ENCODE results near the gene UBE2D4.
"Not testable (repeated sequence)": the region's sequence is repeated elsewhere in the genome, so short reads cannot be mapped to it uniquely, and the experiment has no call there.

The UBE2D4 gene

DNA sequence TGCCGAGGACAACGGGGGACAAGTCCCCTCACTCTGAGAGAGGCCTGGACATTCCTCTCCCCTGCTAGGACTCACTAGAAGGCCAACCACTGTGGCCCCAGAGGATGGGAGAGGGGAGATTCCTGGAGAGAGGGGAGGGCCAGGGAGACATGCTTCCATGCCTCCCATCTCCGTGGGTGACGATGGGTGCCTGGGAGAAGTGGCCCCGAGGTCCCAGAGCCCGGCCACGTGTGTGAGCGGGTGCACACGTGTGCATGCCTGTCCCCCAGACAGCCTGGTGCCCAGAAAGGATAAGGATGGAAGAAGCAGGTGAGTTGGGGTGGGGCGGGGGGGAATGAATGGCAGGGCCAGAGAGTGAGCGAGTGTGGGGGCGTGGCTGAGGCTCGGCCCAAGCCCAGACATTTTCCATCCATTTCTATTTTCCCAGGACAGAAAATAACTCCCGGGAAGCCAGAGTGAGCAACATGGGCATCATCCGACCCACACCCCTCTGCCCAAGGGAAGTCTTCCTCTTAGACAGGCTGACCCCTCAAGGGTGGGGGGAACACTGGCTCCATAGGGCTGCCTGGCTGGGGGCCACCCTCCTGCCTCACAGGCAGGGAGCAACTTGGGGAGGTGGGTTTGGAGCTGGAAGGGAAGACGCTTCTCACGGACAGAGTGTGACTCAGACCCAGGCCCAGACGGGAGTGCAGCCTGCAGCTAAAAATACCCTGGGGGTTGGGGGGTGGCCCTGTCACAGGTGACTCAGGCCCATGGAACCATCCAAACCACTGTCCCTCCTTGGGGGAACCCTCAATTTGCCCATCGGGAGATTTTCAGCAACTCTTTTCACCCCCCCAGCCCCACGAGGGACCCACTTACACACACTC lies 42.2 kb downstream of the UBE2D4 start:
- not testable (repeated sequence) for DNase-seq (ENCODE audit: low spot score)

DNA sequence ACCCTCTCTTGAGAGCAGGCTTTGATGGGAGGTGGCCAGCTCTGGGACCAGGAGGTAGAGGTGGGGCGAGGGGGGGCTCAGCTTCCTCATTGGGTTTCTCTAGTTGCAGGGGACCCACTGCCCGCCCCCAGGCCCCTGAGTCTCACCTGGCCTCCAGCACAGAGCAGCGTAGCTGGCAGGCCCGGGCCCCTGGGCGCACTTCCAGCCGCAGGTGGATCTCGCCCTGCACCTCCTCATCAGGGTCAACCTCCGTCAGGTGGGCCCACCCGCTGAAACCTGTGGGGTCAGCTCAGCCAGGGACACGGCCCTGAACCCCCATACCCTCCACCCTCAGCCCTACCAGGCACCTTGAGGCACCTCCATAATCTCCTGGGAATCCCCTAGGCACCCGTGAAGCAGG lies 43.4 kb downstream of the UBE2D4 start:
- DNase-seq (ENCODE audit: low spot score) = not testable (repeated sequence)

DNA sequence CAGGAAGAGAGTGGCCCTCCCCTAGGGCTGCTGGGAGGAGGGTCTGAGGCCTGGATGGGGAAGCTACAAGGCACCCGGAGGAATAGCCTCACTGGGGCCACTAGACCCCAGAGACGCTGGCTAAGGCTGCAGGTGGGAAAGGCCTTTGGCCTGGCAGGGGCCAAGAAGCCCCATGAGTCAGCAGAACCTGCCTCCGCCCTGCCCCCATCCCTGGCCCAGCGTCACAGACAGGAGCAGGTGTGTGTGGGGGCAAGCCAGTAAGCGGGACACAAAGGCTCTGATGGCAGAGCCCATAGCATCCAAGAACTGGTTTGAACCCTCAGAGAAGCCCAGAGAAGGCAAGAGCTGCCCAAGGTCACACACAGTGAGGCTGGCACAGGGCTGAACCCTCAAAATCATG lies 44.5 kb downstream of the UBE2D4 start:
- not testable (repeated sequence) for DNase-seq (ENCODE audit: low spot score)

DNA sequence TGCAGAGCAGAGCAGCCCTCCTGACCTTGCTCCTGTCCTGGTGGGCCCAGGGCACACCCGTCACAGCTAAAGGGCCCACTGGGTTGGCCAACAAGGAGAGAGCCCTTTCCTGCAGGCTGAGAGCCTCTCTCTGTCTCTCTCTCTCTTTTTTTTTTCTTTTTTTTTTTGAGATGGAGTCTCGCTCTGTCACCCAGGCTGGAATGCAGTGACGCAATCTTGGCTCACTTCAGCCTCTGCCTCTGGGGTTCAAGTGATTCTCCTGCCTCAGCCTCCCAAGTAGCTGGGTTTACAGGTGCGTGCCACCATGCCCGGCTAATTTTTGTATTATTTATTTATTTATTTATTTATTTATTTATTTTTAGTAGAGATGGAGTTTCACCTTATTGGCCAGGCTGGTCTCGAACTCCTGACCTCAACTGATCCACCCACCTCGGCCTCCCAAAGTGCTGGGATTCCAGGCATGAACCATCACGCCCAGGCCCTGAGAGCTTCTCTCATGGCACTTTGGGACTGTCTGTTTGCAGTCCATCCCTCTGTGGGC lies 47.9 kb downstream of the UBE2D4 start:
- DNase-seq (ENCODE audit: low spot score) = not testable (repeated sequence)

DNA sequence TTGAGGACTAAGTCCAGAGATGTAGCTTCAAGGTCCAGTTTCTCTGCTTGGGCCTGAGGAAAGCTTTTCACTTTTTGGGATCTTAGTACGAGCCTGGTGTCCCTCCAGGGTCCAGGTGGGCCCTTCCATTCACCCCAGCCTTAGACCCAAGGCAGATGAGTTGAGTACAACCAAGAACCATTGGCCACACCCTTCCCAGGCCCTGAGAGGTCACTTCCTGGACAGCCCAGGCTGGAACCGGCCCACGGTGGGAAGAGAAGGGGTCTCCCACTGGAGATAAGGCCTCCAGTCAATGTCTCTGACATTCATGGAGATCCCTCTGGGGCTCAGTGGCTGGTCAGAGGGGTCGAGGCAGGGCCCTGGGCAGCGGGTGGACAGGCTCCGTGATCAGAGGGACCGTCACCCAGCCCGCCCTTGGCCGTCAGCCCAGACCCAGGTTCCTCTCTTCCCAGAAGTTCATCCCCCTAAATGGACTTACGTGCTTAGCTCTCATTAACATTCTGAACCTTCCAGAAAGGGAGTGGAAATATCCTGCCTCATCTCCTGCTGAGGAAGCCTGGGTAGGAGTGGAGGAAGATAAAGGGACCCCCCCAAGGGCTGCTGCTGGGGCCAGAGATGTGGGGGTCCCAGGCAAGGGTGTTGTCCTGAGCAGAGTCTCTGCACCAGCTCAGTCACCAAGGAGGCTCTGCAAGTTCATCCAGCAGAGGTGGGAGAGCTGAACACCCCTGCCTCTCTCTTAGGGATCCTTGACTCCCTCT lies 48.7 kb downstream of the UBE2D4 start:
- DNase-seq (ENCODE audit: low spot score) = not testable (repeated sequence)

DNA sequence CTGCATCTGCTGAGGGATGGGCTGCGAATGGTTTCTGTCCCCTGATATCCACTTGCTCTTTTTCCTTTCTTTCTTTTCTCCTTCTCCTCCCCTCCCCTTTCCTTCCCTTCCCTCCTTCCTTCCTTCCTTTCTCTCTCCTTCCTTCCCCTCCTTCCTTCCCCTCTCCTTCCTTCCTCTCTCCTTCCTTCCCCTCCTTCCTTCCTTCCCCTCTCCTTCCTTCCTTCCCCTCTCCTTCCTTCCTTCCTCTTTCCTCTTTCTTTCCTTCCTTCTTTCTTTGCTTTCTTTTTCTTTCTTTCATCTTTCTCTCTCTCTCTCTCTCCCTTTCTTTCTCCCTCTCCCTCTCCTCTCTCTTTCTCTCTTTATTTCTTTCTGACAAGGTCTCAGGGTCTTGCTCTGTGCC lies 51.3 kb downstream of the UBE2D4 start:
- no peak for DNase-seq (ENCODE audit: low spot score)

DNA sequence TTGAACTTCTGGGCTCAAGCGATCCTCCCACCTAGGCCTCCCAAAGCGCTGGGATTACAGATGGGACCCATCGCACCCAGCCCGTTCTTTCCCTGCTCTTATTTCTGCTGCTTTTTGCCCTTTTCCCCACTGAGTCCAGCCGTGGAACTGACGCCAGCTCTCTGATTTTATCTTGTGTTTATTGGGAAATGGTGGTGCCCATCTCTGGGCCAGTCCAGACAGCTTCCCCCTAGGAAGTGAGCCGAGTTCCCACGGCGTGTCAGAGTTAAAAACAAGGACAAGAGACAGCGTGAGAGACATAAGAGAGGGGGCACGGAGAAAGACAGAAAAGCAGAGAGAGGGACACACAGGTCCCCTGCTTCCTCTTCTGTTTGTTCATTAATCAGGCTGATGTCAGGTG lies 51.9 kb downstream of the UBE2D4 start:
- DNase-seq (ENCODE audit: low spot score) = not testable (repeated sequence)

DNA sequence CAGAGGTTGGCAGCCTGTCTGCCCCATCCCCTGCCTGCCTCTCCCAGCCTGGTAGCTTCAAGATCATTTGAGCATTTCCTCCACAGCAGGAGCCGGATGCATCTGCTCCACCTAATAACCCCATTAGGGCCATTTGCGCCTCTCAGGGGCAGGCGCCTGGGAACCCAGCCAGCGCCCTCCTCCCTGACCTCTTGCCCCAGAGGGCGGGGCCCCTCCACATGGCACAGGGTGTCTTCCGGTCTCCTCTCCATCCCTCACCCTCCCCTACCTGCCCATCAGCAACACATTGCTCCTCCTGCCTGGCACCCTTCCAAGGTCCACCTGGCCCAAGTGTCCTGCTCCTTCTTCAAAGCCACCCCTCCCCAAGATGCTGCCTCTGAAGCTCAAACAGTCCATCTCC lies 56.6 kb downstream of the UBE2D4 start:
- not testable (repeated sequence) for DNase-seq (ENCODE audit: low spot score)

DNA sequence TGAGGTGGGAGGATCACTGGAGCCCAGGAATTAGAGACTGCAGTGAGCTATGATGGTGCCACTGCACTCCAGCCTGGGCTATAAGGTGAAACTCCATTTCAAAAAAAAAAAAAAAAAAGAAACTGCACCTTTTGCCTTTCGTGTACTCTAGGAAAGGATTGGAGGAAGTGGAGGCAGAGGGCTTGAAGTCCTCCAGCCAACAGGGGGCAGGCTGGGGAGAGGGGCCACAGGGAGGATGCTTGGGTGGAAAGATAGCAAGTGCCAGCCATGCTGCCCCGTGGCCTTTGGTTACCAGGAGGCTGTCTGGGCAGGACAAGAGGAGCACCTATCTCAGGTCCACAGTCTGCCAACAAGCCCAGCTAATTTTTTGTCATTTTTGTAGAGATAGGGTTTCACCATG lies 57.5 kb downstream of the UBE2D4 start:
- DNase-seq (ENCODE audit: low spot score) = not testable (repeated sequence)

DNA sequence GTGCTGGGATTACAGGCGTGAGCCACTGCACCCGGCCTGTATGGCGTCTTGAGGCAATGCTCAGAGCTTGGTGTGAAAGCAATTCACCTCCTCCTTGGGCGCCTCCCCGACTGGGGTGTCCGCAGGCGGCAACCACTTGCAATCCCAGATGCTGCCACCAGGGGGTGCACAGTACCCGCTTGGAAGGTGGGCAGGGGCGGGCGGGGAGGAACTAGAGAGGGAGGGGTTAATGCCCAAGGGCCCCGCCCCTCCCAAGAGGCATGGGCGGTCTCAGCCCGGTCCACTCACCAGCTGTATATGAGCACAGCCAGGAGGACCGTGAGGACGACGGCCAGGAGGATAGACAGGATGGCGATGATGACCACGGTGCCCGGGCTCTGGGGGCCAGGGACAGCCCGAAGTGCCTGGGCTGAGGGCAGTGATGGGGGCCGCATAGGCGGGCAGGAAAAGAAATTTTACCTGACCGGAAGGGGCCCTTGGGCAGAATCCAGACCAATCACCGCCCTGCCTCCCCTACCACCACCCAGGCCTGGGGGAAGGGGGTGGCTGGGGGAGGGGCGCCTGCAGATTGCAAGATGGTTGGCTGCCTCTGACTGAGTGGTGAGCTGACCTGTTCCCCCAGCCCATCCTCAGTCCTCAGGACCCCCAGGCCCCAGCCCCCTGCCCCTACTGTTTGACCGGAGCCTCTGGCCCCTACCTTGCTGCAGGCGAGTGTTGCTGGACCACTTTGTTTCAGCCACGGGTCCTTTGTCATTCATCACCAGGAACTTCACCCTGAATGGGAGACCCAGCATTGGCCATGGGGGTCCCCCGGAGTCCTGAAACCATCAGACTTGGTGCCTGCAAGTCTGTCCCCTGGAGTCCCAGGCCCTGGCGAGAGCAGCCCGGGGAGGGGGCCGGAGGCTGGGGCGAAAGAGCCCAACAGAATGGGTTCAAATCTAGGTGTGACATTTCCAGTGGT lies 59.9 kb downstream of the UBE2D4 start:
- peak; percentile 90 for DNase-seq (ENCODE audit: low spot score)

DNA sequence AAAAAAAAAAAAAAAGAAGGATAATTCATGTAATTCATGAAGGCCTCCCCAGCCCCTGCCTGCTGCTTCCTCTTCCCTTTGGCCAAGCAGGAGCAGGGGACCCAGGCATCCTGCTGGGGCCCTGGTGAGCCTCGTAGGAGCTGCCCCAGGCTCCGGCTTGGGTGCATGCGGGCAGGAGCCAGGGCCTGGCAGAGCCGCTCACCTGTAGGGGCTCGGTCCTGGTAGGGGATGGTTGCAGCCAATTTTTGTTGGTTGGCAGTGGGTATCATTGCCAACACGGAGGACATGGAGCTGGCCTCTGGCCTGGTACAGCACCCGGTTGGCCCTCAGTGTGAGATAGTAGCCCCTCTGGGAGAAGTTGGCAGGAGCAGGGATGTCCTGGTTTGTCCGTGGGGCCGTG lies 61.2 kb downstream of the UBE2D4 start:
- DNase-seq (ENCODE audit: low spot score) = not testable (repeated sequence)

DNA sequence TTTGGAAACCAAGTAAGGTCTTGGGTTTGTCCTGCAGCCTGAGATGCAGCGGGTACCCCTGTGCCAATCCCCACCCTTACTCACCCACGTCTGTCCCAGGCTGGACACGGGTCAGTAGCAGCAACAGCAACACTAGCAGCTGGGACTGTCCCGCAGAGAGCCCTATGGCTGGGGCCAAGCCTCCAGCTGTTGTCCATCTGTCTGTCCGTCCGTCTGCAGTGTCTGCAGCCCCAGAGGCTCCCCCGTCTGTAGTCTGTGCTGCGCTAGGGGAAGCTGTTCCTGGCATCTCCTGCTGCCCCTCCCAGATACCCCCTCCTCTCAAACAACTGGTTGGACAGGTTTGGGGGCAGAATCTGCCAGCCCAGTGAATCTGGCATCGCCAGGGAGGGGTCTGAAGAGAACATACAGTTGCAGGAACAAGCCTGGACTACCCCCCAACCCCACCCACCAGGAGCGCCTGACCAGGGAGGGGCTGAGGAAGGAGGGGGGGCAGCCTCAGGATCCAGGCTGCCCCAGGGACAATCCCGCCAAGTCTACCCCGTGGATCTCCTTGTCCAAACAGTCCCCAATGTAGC lies 63.9 kb downstream of the UBE2D4 start:
- not testable (repeated sequence) for DNase-seq (ENCODE audit: low spot score)

DNA sequence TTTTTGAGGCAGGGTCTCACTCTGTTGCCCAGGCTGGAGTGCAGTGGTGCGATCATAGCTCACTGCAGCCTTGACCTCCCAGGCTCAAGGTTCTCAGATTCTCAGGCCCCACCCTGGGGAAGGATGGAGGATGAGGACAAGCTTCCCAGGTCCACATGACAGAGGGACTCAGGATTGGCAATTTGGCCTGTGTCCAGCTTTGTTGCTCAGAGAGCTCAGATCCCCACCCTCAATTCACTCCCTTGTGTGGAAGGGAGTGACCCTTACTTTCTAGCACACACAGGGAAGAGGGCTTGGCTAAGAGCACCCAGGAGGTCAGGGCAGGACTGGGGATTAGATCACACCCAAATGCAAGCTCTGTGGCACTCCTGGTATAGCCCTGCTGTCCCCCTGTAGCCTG lies 64.6 kb downstream of the UBE2D4 start:
- DNase-seq (ENCODE audit: low spot score) = not testable (repeated sequence)

DNA sequence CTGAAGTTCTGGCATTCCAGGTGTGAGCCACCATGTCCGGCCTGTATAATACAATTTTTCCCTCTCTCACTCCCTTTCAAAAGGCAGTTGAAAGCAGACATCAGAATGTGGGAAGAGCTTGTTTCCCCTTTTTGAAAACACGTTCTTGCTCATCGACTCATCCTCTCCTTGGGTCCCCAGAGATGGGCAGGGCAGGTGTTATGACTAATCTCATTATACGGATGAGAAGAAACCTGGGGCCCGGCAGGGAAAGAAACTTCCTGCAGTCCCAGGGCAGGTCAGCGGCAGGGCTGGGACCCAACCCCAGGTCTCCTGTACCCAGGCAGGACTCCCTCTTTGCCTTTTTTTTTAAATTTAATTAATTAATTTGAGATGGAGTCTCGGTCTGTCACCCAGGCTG lies 66.7 kb downstream of the UBE2D4 start:
- not testable (repeated sequence) for DNase-seq (ENCODE audit: low spot score)

DNA sequence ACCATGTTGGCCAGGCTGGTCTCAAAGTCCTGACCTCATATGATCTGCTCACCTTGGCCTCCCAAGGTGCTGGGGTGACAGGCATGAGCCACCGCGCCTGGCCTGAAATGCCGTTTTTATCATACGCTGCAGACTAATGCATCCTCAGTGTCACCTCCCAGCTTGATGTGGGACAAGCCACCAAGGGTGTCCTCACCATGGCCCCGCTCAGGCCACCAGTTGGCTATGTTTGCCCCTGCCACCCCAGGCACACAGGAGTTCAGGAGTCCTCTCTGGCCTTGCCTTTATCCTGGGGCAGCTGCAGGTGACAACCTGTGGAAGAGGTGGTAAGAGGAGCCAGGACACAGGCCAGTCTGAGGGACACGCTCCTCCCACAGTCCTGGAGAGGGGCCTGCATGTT lies 68.4 kb downstream of the UBE2D4 start:
- not testable (repeated sequence) for DNase-seq (ENCODE audit: low spot score)

DNA sequence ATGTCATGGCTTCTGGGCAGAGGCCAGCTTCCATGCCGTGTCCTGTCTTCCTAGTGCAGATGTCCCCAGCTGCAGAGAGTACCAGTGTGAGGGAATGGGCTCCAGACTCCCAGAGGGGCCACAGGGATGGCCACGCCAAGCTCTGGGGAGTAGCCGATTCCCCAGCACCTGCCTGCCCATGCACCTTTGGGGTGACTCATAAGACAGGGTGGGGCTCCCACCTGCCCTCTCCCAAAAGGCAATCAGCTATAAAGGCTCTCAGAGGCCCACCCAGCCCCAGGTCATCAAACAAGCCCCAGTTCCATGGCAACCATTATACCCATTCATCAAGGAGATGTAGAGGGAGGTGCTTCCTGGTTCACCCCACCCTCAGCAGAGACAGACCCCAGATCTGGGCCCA lies 71.3 kb downstream of the UBE2D4 start, which contains the start of gene SPDYE1:
Gene SPDYE1 (plus strand): TSS at position 366 of the 400 bp plus-strand sequence. CDS start 2,053 bp downstream, outside the sequence.
- DNase-seq (ENCODE audit: low spot score) = not testable (repeated sequence)
